ENCODE measurements around the gene HSPB7. TPM values are rescaled to one million over a fixed set of nuclear protein-coding genes. Genes with fewer than 3 reads are reported as not detected.
A peak's percentile ranks its signal among the peaks of the same experiment; 100 is the strongest.
"Not testable (repeated sequence)": the region's sequence is repeated elsewhere in the genome, so short reads cannot be mapped to it uniquely, and the experiment has no call there.

HSPB7 gene
- total RNA-seq, 1 experiment from 2014 or later: 4.5 TPM

DNA sequence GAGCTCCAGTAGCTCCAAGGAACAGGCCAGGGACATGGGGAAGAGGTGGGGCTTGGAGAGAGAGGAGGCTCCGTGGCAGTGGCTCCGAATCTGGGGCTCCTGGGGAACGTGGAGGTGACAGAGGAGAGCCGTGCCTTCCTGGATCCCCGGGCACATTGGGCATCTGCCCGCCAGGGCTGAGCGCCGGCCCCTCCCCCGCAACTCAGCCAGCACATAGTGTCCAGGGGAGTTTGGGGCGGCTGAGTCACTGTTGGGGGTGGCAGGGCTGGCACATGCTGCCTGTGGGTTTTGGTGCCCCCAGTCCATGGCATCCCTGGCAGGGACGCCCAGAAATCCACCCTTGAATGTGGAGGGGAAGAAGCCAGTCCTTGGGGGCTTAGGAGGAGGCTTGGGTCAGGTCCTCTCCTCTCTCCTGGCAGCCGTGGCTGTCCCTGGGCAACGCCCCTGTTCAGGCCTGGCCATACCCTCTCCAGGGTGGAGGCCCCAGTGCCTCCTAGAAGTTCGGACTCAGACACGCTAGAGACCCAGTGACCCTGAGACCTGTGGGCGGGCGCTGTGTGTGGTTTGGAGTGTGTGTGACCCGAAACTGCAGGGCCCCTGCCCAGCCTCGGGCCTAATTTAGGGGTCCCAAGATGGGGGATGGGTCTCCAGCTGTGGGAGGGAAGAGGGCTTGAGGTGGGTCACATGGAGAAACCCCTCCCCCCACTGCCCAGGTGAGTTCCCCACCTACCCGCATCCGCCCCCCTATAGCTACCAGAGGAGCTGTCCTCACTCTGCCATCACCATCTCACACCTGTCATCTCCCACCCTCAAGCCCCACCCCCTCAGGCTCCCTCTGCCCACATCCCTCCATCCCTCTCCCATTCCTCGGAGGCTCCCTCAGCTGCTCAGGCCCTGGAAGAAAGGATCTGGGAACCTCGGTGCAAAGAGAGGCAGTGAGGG, 1.6 kb downstream of the HSPB7 start:
- H3K36me3 ChIP-seq: no peaks in the 10 kb centered on the region
- H3K4me3 ChIP-seq: no peak overlapping the region
- DNase-seq: no peak

DNA sequence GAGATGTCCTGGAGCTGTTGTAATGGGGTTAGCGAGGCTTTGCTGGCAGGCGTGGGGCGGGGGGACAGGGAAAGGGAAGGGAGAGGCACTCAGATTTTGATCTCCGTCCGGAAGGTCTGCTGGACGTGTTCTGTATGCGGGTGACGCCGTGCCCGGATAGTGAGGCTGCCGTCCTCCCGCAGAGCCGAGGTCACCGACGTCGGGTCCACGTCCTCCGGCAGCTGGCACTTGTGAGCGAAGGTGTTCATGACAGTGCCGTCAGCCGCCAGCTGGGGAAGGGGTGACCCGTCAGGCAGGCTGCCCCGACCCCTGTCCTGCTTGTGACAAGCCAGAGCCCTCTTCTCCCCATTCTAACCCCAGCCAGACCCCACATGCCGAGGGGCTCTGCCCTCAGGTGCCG, 2.4 kb downstream of the HSPB7 start:
- H3K4me3 ChIP-seq: no peak overlapping the region
- no peaks in the 10 kb centered on the region for H3K36me3 ChIP-seq
- no peaks in the 10 kb centered on the region for H3K9me3 ChIP-seq
- H3K27me3 ChIP-seq: no peaks in the 10 kb centered on the region
- DNase-seq: no peak

More for the DNA sequence above, 1.6 kb downstream of the HSPB7 start:
- Histone ChIP-seq H3K27me3 (no peaks in the 10 kb centered on the region), H3K9me3 (no peaks in the 10 kb centered on the region)

DNA sequence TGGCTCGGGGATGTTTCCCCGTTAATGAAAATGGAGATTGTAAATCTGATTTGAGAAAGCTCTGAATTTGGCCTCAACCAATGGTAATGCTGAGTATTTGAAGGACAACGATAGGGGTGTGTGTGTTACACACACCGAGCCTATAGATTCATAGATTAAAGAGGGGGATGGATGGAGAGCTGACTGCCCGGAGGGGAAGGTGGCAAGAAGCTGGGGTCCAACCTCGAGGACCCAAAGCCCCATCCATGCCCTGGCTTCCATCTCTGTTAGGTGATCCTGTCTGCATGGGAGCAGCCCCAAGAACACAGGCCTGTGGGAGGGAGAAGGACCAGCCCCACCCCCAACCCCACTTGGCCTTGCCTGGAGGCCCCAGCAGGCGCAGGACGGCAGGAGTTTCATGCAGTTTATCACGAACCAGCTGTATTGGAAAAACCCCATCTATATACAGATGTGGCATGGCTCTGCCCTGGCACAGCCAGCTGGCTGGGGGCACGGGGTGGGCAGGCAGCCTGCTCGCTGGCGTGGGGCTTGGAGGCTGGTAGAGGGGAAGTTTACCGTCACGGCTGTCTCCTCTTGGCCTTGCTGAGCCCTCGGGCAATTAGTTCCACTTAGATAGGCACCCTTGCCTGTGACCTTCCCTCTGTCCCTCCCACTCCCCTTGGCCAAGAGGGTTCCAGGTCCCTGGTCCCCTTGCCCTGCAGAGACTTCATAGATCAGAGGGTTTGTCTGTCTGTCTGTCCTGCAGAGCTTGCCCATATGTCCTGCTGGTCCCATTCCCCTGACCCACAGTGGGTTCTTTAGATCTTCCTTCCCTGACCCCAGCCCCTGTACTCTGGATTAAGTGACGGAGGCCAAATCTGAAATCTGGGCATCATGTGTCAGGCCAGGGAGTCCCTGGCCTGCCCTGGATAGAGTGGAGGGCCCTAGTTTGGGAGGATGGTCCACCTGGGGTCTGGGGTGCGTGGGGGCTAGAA, 3.0 kb downstream of the HSPB7 start:
- DNase-seq: peak; percentile 18
- H3K36me3 ChIP-seq: no peaks in the 10 kb centered on the region
- H3K4me3 ChIP-seq: no peak overlapping the region
- H3K27me3 ChIP-seq: no peaks in the 10 kb centered on the region
- H3K9me3 ChIP-seq: no peaks in the 10 kb centered on the region

DNA sequence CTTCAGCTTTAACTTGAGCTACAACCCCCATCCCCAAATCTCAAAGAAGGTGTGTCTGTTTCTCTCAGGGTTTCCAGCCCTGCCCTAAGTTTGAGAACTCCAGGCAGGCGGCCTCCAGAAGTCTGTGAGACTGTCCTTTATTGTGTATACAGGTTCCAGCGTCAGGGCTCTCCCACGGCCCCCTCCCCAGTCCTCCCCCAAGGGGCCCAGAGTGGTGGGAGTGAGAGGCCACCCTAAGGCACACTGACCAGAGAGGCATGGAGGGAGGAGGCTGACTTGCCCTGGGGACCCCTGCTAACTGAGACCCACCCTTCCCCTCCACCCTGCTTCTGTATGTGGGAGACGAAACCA, 4.0 kb downstream of the HSPB7 start:
- DNase-seq: no peak
- Histone ChIP-seq H3K36me3 (no peaks in the 10 kb centered on the region), H3K4me3 (no peak overlapping the region), H3K27me3 (no peaks in the 10 kb centered on the region), H3K9me3 (no peaks in the 10 kb centered on the region)

DNA sequence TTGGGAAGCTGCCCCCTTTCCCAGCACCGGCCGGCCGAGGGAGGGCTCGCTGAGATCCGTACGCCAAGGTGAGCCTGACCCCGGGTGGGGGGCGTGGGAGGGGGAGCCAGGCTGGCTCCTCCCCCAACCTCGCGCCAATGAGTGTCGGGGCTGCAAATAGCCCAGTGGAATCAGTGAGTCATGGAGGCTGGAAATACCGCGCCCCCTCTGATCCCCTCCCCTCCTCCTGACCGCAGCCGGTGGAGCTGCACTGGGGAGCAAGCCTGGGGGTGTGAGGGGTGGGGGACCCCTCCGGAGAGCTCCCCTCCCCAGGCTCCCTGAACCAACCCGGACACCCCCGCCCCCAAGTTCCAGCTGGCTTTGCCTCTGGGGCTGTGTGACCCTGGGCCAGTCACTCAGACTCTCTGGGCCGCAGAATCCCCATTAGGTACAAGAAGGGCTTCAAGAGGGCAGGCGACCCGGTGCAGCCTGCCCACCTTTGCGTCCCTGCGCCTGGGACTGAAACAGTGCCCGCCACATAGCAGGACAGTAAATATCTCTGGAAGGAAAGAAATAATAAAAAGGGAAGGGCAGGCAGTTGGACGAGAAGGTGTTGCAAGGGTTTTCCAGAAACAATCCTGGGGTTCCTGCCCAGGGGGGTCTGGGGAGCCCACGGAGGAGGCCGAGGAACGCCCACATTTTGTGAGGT, 4.5 kb downstream of the HSPB7 start:
- Histone ChIP-seq H3K4me3 (no peak overlapping the region), H3K9me3 (no peaks in the 10 kb centered on the region), H3K27me3 (no peaks in the 10 kb centered on the region), H3K36me3 (no peaks in the 10 kb centered on the region)
- DNase-seq: peak; percentile 34

DNA sequence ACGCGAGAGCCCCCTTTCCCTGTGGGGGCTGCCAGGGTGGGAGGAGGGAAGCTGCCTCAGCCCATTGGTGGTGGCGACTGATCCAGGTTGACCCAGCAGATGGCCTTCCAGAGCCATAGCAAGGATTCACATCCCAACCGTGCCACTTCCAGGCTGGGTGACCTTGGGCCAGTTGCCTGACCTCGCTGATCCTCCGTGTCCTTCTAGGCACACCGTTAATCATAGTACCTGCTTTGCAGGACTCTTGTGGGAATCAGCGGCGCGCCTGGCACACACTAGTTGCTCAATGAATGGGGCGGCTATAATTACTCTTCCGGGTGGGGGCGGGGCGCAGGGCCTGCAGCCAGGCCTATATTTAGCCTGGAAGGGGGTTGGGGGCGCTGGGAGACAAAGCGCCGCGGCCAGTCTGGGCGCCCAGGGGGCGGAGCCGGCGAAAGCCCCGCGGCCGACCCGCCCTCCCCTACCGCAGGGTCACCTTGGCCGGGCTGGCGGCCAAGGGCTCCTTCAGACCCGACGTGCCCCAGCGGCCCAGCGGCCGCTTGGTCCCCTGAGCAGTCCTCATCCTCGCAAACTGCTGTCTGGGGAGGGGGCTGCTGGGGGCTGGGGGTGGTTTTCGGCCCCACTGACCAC, 5.1 kb downstream of the HSPB7 start:
- no peaks in the 10 kb centered on the region for H3K27me3 ChIP-seq
- H3K4me3 ChIP-seq: no peak overlapping the region
- H3K36me3 ChIP-seq: no peaks in the 10 kb centered on the region
- no peaks in the 10 kb centered on the region for H3K9me3 ChIP-seq
- DNase-seq: no peak

DNA sequence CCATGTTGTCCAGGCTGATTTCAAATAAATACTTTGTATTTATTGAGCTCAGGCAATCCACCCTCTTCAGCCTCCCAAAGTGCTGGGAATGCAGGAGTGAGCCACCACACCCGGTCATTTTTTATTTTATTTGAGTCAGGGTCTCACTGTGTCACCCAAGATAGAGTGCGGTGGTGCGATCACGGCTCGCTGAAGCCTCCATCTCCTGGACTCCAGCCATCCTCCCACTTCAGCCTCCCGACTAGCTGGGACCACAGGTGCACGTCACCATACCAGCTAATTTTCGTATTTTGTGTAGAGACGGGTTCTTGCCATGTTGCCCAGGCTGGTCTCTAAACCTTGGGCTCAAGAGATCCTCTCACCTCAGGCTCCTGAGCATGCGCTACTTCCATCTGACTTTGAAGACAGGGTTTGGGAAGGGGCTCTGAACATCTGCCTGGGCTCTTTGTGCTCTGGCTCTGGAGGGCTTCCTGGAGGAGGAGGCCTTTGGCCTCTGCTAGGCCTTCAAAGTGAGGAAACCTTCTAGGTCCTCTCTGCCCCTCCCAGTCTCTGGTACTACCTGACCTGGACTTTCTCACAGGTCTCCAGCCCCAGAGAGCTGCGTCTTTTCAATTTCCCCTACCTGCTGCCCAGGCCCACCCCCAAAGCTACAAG, 5.8 kb downstream of the HSPB7 start:
- Histone ChIP-seq H3K27me3 (no peaks in the 10 kb centered on the region), H3K9me3 (no peaks in the 10 kb centered on the region), H3K4me3 (no peak overlapping the region), H3K36me3 (no peaks in the 10 kb centered on the region)
- no peak for DNase-seq

DNA sequence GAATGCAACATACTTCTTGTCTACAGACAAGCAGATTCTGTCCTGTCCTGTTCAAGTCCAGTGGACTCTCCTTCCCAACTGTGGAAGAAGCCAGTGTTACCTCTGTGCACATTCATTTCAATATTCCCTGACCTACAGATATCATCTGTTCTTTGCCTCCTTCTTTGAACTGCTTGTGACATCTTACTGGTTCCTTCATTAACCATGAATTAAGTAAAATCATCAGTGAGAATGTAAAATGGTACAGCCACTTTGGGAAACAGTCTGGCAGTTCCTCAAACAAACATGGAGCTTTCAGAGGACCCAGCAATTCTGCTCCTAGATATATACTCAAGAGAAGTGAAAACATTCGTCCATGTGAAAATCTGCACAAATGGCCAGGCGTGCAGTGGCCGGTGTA, 7.0 kb downstream of the HSPB7 start:
- H3K9me3 ChIP-seq: no peaks in the 10 kb centered on the region
- no peak overlapping the region for H3K4me3 ChIP-seq
- DNase-seq: no peak
- H3K36me3 ChIP-seq: no peaks in the 10 kb centered on the region
- no peaks in the 10 kb centered on the region for H3K27me3 ChIP-seq

DNA sequence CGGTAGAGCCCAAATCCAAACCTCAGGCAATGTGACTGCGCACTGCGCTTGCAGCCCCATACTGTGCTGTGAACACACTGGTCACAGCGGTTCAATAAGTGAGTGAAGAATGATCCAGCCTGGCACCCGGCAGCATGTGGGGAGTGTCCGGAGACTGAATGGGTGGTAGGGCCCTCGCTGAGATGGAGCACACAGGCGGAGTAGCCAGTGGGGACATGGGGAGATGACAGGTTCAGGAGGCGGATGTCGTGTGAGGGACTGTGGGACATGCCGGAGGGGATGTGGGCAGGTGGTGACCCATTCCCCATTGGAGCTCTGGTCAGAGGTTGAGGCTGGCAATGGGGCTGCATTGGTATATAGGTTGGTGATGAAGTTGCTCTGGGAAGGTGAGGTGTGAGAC, 8.2 kb downstream of the HSPB7 start:
- DNase-seq: no peak
- H3K9me3 ChIP-seq: no peaks in the 10 kb centered on the region
- H3K4me3 ChIP-seq: no peak overlapping the region
- no peaks in the 10 kb centered on the region for H3K27me3 ChIP-seq
- H3K36me3 ChIP-seq: no peaks in the 10 kb centered on the region

DNA sequence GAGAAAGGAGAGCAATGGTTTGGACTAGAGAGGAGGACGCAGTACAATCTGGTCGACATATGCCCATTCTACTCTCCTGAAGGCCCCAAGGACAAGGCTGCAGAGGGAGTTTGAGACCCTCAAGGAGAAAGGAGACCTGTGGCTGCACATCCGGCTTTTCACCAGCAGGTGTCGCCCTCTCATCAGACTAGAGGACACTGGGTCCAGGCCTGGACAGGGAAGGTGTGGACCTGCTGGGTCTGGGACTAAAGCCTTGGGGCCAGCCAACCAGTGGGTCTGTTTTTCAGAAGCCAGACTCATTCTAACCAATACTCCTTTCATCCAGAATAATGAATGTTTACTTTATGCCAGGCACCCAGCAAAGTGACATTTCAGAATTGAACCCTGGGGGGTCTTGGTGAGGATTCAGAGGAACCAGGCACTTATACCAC, 8.8 kb downstream of the HSPB7 start:
- Histone ChIP-seq H3K27me3 (no peaks in the 10 kb centered on the region), H3K9me3 (no peaks in the 10 kb centered on the region), H3K4me3 (no peak overlapping the region), H3K36me3 (no peaks in the 10 kb centered on the region)
- peak; percentile 58 for DNase-seq

DNA sequence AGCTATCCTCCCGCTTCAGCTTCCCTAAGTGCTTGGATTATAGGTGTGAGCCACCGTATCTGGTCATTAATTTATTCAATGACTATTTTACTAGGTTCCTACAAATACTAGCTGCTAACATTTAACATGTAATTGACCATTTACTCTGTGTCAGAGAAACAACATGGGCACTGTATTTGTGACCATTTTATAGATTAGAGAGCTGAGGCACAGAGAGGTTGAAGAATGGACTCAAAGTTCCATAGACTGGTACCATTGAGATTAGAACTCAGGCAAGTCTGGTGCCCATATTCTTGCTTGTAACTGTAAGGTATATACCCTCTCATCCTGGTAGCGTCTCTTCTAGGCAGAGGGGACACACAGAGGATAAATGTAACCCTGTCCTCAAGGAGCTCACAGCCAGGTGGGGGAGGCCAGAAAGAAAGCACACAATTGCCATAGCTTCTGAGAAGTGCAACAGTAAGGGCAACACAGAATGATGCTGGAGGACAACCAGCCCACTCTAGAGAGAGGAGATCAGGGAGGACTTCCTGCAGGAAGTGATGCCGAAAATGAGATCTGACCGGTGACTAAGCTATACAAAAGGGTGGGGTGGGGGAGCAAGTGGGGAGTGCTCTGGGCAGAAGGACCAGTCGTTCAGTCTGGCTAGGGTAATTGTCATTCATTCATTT, 10.0 kb downstream of the HSPB7 start:
- no peak for DNase-seq
- H3K9me3 ChIP-seq: no peaks in the 10 kb centered on the region
- H3K36me3 ChIP-seq: no peaks in the 10 kb centered on the region
- no peaks in the 10 kb centered on the region for H3K27me3 ChIP-seq
- H3K4me3 ChIP-seq: no peak overlapping the region

DNA sequence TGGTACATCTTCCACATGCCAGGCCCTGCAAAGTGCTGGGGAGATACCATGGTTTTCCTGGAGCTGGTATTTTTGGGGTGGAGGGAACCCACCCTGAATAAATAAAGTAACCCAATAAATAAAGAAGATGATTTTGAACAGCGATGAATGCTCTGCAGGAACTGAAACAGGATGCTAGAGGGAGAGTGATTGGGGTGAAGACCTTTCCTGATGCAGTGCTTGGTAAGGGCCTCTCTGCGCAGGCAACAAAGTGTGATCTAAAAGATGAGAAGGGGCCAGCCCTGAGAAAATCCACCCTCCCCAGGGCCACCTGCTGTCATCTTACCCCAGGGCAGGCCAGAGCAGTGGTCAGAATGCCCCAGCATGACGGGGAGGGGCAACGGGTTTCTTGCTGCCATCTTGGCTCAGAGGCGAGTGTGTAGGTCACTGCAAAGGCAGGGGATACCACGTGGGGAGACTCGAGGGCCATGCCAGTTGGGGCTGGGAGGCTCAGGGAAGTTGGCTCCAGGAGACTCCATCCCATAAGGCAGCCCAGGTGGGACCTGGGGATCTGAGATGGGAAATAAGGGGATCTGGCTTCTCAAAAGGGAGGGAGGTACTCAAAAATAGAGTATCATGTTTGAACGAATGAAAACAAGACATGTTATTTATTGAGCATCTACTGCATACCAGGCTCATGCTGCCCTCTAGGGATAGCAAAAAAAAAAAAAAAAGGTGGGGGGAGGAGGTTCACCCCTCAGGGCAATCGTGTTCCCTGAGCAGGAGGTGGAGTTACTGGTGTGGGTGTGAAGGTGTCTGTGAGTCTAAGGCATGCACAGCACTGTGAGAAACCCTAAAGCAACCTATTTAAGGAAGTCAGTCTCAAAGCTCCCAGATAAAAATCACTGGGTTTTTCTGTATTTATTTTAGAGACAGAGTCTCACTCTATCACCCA, 11.0 kb downstream of the HSPB7 start:
- H3K9me3 ChIP-seq: no peaks in the 10 kb centered on the region
- no peaks in the 10 kb centered on the region for H3K27me3 ChIP-seq
- DNase-seq: no peak
- no peaks in the 10 kb centered on the region for H3K36me3 ChIP-seq
- no peak overlapping the region for H3K4me3 ChIP-seq

DNA sequence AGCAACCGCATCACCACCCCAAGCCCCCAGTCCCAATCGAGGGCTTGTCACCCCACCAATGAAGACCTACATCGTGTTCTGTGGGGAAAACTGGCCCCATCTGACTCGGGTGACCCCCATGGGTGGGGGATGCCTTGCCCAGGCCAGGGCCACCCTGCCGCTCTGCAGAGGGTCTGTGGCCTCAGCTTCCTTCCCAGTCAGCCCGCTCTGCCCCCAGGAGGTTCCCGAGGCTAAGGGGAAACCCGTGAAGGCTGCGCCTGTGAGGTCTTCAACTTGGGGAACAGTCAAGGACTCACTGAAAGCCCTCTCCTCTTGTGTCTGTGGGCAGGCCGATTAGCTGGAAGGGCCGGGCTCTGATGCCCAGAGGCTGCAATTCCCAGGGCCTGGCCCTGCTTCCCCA, 11.8 kb downstream of the HSPB7 start:
- Histone ChIP-seq H3K27me3 (no peaks in the 10 kb centered on the region), H3K4me3 (no peak overlapping the region), H3K36me3 (no peaks in the 10 kb centered on the region), H3K9me3 (no peaks in the 10 kb centered on the region)
- no peak for DNase-seq

DNA sequence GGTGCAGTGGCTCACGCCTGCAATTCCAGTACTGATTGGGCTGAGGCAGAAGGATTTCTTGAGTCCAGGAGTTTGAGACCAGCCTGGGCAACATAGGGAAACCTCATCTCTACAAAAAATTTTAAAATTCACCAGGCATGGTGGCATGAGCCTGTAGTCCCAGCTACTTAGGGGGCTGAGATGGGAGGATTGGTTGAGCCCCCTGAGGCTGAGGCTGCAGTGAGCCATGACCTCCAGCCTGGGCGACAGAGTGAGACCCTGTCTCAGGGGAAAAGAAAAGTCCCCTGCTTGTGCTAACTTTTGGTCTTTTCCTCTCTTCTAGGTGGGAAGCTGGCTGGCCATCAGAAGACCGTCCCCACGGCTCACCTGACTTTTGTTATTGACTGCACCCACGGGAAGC, 12.2 kb downstream of the HSPB7 start:
- DNase-seq: no peak
- H3K4me3 ChIP-seq: no peak overlapping the region
- no peaks in the 10 kb centered on the region for H3K36me3 ChIP-seq
- no peaks in the 10 kb centered on the region for H3K27me3 ChIP-seq
- H3K9me3 ChIP-seq: no peaks in the 10 kb centered on the region

DNA sequence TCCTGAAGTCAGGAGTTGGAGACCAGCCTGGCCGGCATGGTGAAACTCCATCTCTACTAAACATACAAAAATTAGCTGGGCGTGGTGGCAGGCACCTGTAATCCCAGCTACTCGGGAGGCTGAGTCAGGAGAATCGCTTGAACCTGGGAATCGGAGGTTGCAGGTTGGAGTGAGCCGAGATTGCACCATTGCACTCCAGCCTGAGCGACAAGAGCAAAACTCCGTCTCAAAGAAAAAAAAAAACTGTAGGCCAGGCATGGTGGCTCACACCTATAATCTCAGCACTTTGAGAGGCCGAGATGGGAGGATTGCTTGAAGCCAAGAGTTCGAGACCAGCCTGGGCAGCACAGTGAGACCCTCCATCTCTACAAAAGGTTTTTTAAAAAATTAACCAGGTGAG, 16.6 kb downstream of the HSPB7 start:
- H3K9me3 ChIP-seq, H3K27me3 ChIP-seq, DNase-seq, H3K36me3 ChIP-seq, H3K4me3 ChIP-seq: not testable (repeated sequence)
